ENCODE results near the gene SLC17A1. TPM values are rescaled to one million over a fixed set of nuclear protein-coding genes. Genes with fewer than 3 reads are reported as not detected.

Gene SLC17A1
- total and polyA plus RNA-seq, 9 donors: not detected

- no peak for DNase-seq
- Histone ChIP-seq H3K4me1 (ENCODE audit: control insufficient read depth, insufficient read depth, low read length) (no peaks in the 10 kb centered on the region), H3K27ac (ENCODE audit: low read length) (no peak overlapping the region), H3K4me3 (ENCODE audit: low read length) (no peak overlapping the region), H3K9me3 (replicated peaks; ENCODE audit: control insufficient read depth, low read depth, low read length) (no peaks in the 10 kb centered on the region), H3K36me3 (ENCODE audit: control insufficient read depth, insufficient read depth, low read length) (no peaks in the 10 kb centered on the region), H3K27me3 (ENCODE audit: control insufficient read depth, insufficient read depth, low read length) (no peaks in the 10 kb centered on the region)
- WGBS (ENCODE audit: insufficient coverage): no CpG with 5 or more reads among the region's 3 CpGs
Observed at GRCh38 chr6:25868436-25869183, 36.8 kb upstream of the SLC17A1 start.

- no peak for DNase-seq
- no peaks in the 10 kb centered on the region for H3K9me3 ChIP-seq (replicated peaks; ENCODE audit: control insufficient read depth, low read depth, low read length)
- no CpG with 5 or more reads among the region's 3 CpGs for WGBS (ENCODE audit: insufficient coverage)
- no peak overlapping the region for H3K27ac ChIP-seq (ENCODE audit: low read length)
- H3K27me3 ChIP-seq (ENCODE audit: control insufficient read depth, insufficient read depth, low read length): no peaks in the 10 kb centered on the region
- H3K4me1 ChIP-seq (ENCODE audit: control insufficient read depth, insufficient read depth, low read length): no peaks in the 10 kb centered on the region
- H3K36me3 ChIP-seq (ENCODE audit: control insufficient read depth, insufficient read depth, low read length): no peaks in the 10 kb centered on the region
- no peak overlapping the region for H3K4me3 ChIP-seq (ENCODE audit: low read length)
Observed at GRCh38 chr6:25866011-25866410, 34.2 kb upstream of the SLC17A1 start.

- H3K9me3 ChIP-seq (replicated peaks; ENCODE audit: control insufficient read depth, low read depth, low read length): no peaks in the 10 kb centered on the region
- WGBS (ENCODE audit: insufficient coverage): no CpG with 5 or more reads among the region's 2 CpGs
- H3K27ac ChIP-seq (ENCODE audit: low read length): no peak overlapping the region
- no peaks in the 10 kb centered on the region for H3K36me3 ChIP-seq (ENCODE audit: control insufficient read depth, insufficient read depth, low read length)
- no peaks in the 10 kb centered on the region for H3K27me3 ChIP-seq (ENCODE audit: control insufficient read depth, insufficient read depth, low read length)
- no peaks in the 10 kb centered on the region for H3K4me1 ChIP-seq (ENCODE audit: control insufficient read depth, insufficient read depth, low read length)
- no peak overlapping the region for H3K4me3 ChIP-seq (ENCODE audit: low read length)
- no peak for DNase-seq
Observed at GRCh38 chr6:25863360-25863759, 31.5 kb upstream of the SLC17A1 start.

DNA sequence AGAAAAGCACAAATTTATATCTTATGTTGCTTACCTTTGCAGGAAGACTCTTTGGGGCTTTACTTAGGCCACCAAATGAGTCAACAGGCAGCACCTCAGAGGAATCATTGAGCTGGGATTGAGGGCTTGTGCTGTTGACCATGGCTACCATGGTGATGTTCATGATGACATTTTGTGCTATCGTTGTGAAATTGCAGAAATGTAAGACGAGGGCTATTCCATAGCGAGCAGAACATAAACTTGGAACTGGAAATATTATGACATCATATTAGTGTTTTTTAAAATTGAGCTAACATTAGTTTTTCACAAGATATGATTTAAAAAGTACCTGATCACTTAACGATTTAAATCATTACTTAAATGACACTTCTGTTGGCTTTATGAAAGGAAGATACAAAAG lies 30.3 kb upstream of the SLC17A1 start:
- H3K27me3 ChIP-seq (ENCODE audit: control insufficient read depth, insufficient read depth, low read length): no peaks in the 10 kb centered on the region
- H3K36me3 ChIP-seq (ENCODE audit: control insufficient read depth, insufficient read depth, low read length): no peaks in the 10 kb centered on the region
- DNase-seq: no peak
- no peak overlapping the region for H3K27ac ChIP-seq (ENCODE audit: low read length)
- H3K4me3 ChIP-seq (ENCODE audit: low read length): no peak overlapping the region
- no peaks in the 10 kb centered on the region for H3K9me3 ChIP-seq (replicated peaks; ENCODE audit: control insufficient read depth, low read depth, low read length)
- no peaks in the 10 kb centered on the region for H3K4me1 ChIP-seq (ENCODE audit: control insufficient read depth, insufficient read depth, low read length)
- WGBS (ENCODE audit: insufficient coverage): no CpG with 5 or more reads among the region's 4 CpGs

DNA sequence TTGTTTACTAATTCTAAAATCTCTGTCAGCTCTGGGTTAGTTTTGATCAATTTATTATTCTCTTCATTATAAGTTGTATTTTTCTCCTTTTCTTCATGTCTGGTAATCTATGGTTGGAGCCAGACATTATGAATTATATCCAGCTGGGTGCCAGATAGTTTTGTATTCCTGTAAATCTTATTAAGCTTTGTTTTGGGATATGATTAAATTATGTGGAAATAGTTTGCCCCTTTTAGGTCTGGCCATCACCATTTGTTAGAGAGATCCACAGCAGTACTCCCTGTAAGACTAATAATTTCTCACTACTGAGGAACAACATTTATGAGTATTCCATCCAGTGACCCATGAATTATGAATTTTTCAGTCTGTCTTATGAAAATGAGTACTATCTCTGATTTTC lies 20.9 kb upstream of the SLC17A1 start:
- H3K4me1 ChIP-seq (ENCODE audit: control insufficient read depth, insufficient read depth, low read length): no peaks in the 10 kb centered on the region
- H3K36me3 ChIP-seq (ENCODE audit: control insufficient read depth, insufficient read depth, low read length): no peaks in the 10 kb centered on the region
- H3K9me3 ChIP-seq (replicated peaks; ENCODE audit: control insufficient read depth, low read depth, low read length): no peaks in the 10 kb centered on the region
- no peak for DNase-seq
- no peak overlapping the region for H3K4me3 ChIP-seq (ENCODE audit: low read length)
- no peaks in the 10 kb centered on the region for H3K27me3 ChIP-seq (ENCODE audit: control insufficient read depth, insufficient read depth, low read length)
- H3K27ac ChIP-seq (ENCODE audit: low read length): no peak overlapping the region

- Histone ChIP-seq H3K27me3 (ENCODE audit: control insufficient read depth, insufficient read depth, low read length) (no peaks in the 10 kb centered on the region), H3K4me1 (ENCODE audit: control insufficient read depth, insufficient read depth, low read length) (no peaks in the 10 kb centered on the region), H3K27ac (ENCODE audit: low read length) (no peak overlapping the region), H3K36me3 (ENCODE audit: control insufficient read depth, insufficient read depth, low read length) (no peaks in the 10 kb centered on the region), H3K4me3 (ENCODE audit: low read length) (no peak overlapping the region), H3K9me3 (replicated peaks; ENCODE audit: control insufficient read depth, low read depth, low read length) (no peaks in the 10 kb centered on the region)
- DNase-seq: no peak
- no CpG with 5 or more reads among the region's 2 CpGs for WGBS (ENCODE audit: insufficient coverage)
Observed at GRCh38 chr6:25851961-25852360, 20.1 kb upstream of the SLC17A1 start.

- Histone ChIP-seq H3K36me3 (ENCODE audit: control insufficient read depth, insufficient read depth, low read length) (no peaks in the 10 kb centered on the region), H3K9me3 (replicated peaks; ENCODE audit: control insufficient read depth, low read depth, low read length) (no peaks in the 10 kb centered on the region), H3K4me3 (ENCODE audit: low read length) (no peak overlapping the region), H3K27ac (ENCODE audit: low read length) (no peak overlapping the region), H3K27me3 (ENCODE audit: control insufficient read depth, insufficient read depth, low read length) (no peaks in the 10 kb centered on the region), H3K4me1 (ENCODE audit: control insufficient read depth, insufficient read depth, low read length) (no peaks in the 10 kb centered on the region)
- 13% methylated on average over 1 of the region's 2 CpGs for WGBS (ENCODE audit: insufficient coverage)
- DNase-seq: no peak
Observed at GRCh38 chr6:25844518-25844917, 12.7 kb upstream of the SLC17A1 start.

GRCh38 chr6:25842526-25842925 lies 10.7 kb upstream of the SLC17A1 start:
- no peak for DNase-seq
- Histone ChIP-seq H3K27me3 (ENCODE audit: control insufficient read depth, insufficient read depth, low read length) (no peaks in the 10 kb centered on the region), H3K36me3 (ENCODE audit: control insufficient read depth, insufficient read depth, low read length) (no peaks in the 10 kb centered on the region), H3K27ac (ENCODE audit: low read length) (no peak overlapping the region), H3K4me3 (ENCODE audit: low read length) (no peak overlapping the region), H3K4me1 (ENCODE audit: control insufficient read depth, insufficient read depth, low read length) (no peaks in the 10 kb centered on the region), H3K9me3 (replicated peaks; ENCODE audit: control insufficient read depth, low read depth, low read length) (no peaks in the 10 kb centered on the region)
- WGBS (ENCODE audit: insufficient coverage): no CpG with 5 or more reads among the region's 1 CpG

DNA sequence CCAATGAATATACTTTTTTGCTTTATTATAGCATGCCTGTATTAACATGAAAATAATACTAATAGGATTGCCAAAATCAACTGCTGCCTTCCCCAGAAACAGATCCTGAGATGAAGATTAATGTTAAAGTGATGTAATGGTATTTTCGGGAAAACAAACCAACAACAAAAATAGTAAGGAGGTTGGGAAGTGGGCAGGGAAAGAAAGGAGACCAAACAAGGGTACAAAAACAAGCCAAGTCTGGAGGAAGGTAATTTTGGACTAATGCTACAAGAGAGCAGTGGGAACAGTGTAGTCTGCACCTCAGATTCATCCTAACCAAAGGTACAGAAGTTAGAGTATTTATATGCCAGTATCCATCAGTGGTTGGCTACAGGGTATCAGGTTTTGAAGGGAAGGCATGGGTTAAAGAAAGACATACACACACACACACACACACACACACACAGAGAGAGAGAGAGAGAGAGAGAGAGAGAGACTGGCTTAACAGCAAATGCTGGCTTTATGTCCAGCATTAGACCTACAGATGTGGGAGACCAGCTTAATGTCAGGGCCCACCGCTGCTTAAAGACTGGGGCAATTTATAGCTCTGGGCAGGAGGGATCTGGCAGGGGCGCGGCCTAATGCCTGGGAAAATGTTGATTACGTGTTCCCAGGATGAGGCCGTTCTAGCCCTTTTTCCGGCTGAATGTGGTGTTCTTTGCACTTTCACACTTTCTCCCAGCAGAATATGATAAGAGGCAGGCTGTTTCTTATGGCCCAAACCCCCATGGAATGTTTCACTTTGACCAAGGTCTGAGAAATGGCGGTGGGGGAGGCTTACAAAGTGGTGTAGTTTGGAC lies 3.8 kb upstream of the SLC17A1 start:
- H3K27ac ChIP-seq (ENCODE audit: low read length): no peak overlapping the region

GRCh38 chr6:25834950-25835349 lies 3.1 kb upstream of the SLC17A1 start:
- no peaks in the 10 kb centered on the region for H3K4me1 ChIP-seq (ENCODE audit: control insufficient read depth, insufficient read depth, low read length)
- H3K36me3 ChIP-seq (ENCODE audit: control insufficient read depth, insufficient read depth, low read length): no peaks in the 10 kb centered on the region
- peak; percentile 11 for DNase-seq
- no peaks in the 10 kb centered on the region for H3K9me3 ChIP-seq (replicated peaks; ENCODE audit: control insufficient read depth, low read depth, low read length)
- H3K4me3 ChIP-seq (ENCODE audit: low read length): no peak overlapping the region
- H3K27ac ChIP-seq (ENCODE audit: low read length): no peak overlapping the region
- WGBS (ENCODE audit: insufficient coverage): no CpG with 5 or more reads among the region's 1 CpG
- H3K27me3 ChIP-seq (ENCODE audit: control insufficient read depth, insufficient read depth, low read length): no peaks in the 10 kb centered on the region

More for the DNA sequence above, 3.8 kb upstream of the SLC17A1 start:
- Histone ChIP-seq H3K4me3 (ENCODE audit: low read length) (no peak overlapping the region), H3K36me3 (ENCODE audit: control insufficient read depth, insufficient read depth, low read length) (no peaks in the 10 kb centered on the region), H3K27me3 (ENCODE audit: control insufficient read depth, insufficient read depth, low read length) (no peaks in the 10 kb centered on the region), H3K9me3 (replicated peaks; ENCODE audit: control insufficient read depth, low read depth, low read length) (no peaks in the 10 kb centered on the region), H3K4me1 (ENCODE audit: control insufficient read depth, insufficient read depth, low read length) (no peaks in the 10 kb centered on the region)
- no peak for DNase-seq
- 0% methylated on average over 1 of the region's 8 CpGs for WGBS (ENCODE audit: insufficient coverage)
